K562 (cell line): ENCODE data around the gene TRPM4. TPM values are rescaled to one million over a fixed set of nuclear protein-coding genes. Genes with fewer than 3 reads are reported as not detected.

Experiments
- ATAC-seq: fragments of 200-7000 bp; cut with Tn5 transposase; 3 replicates; pipeline ENCODE4 v1.9.1; 2020; ENCODE audit warnings: moderate library complexity
- BruUV-seq: library from RNA; stranded (reverse); fragments of 400-500 nt; replicated peaks from 2 replicates; lab custom pipeline; 2021; lab: Mats Ljungman, UMichigan
- CTCF ChIA-PET: fragments of 300-600 bp; formaldehyde crosslinking; extraction: SDS; loops from one replicate; lab custom pipeline; 2021; ENCODE audit warnings: low intra/inter-chr PET ratio; lab: Yijun Ruan, JAX
- POLR2A ChIA-PET: fragments of 300-600, 350-650 bp; sonication (Branson Sonifier 250); formaldehyde crosslinking; extraction: SDS; loops from one replicate; lab custom pipeline; 2021; ENCODE audit warnings: antibody characterized with exemption, inconsistent platforms; lab: Yijun Ruan, JAX
- DNase-seq, 4 experiments: peaks; one replicate each; pipeline versions ENCODE4 v3.0.0 to v3.0.0-alpha.2; 2011 to 2018; ENCODE audit warnings: low spot score in 3 of 4, mixed read lengths in 3 of 4; ENCODE audit errors: extremely low read depth in 1 of 4
- FAIRE-seq: peaks from 2 replicates; lab custom pipeline; 2011; peaks lifted over from hg19 to GRCh38; lab: Jason Lieb, UNC
- H2AFZ ChIP-seq: 2 replicates; pipeline ENCODE4 v1.6.0; 2011; ENCODE audit warnings: low read depth, low read length, control low read depth, inconsistent platforms
- H3K27ac ChIP-seq: fragments of 200-600 bp; 3 replicates; pipeline ENCODE4 v1.8.0; 2011; ENCODE audit warnings: low read depth, mild to moderate bottlenecking, control low read depth, inconsistent platforms, low read length, moderate library complexity, mixed read lengths; ENCODE audit errors: extremely low read depth
- H3K27me3 ChIP-seq, 2 experiments: fragments of 300-600 bp in 1 of 2; 2 replicates in 1 of 2; 3 replicates in 1 of 2; pipeline versions ENCODE4 v1.6.0 to v1.8.0; 2011; ENCODE audit warnings: inconsistent platforms in 2 of 2, low read length in 2 of 2, mild to moderate bottlenecking in 1 of 2, mixed read lengths in 1 of 2, moderate library complexity in 1 of 2; ENCODE audit not compliant: control insufficient read depth in 2 of 2, insufficient read depth in 2 of 2
- H3K36me3 ChIP-seq: fragments of 300-600 bp; 3 replicates; pipeline ENCODE4 v1.8.0; 2011; ENCODE audit warnings: mild to moderate bottlenecking, low read length, inconsistent platforms; ENCODE audit not compliant: control insufficient read depth, insufficient read depth
- H3K4me1 ChIP-seq, 2 experiments: fragments of 200-600 bp in 1 of 2; replicated peaks in 1 of 2; 2 replicates in 1 of 2; 3 replicates in 1 of 2; pipeline versions ENCODE4 v1.5.1 to v1.8.0; 2011; ENCODE audit warnings: inconsistent platforms in 2 of 2, low read length in 2 of 2, mild to moderate bottlenecking in 1 of 2, mixed read lengths in 1 of 2, moderate library complexity in 1 of 2; ENCODE audit not compliant: control insufficient read depth in 2 of 2, insufficient read depth in 2 of 2
- H3K4me2 ChIP-seq: 2 replicates; pipeline ENCODE4 v1.6.1; 2011; ENCODE audit warnings: low read length, control low read depth, inconsistent platforms, mixed read lengths; ENCODE audit not compliant: insufficient read depth
- H3K4me3 ChIP-seq: fragments of 200-600 bp; sonication (generic), shearing (Covaris generic); 2 replicates; pipeline ENCODE4 v1.5.1; 2016; ENCODE audit warnings: control low read depth, inconsistent platforms
- H3K79me2 ChIP-seq: fragments of 200-600 bp; 3 replicates; pipeline ENCODE4 v1.8.0; 2011; ENCODE audit warnings: low read length, inconsistent platforms; ENCODE audit not compliant: control insufficient read depth, insufficient read depth
- H3K9ac ChIP-seq, 2 experiments: 2 replicates each; pipeline versions ENCODE4 v1.6.0 to v1.6.1; 2011; ENCODE audit warnings: low read depth in 2 of 2, low read length in 2 of 2, control low read depth in 1 of 2, inconsistent platforms in 1 of 2, mild to moderate bottlenecking in 1 of 2, mixed read lengths in 1 of 2; ENCODE audit not compliant: insufficient read depth in 1 of 2
- H3K9me1 ChIP-seq: one replicate; pipeline ENCODE4 v1.6.0; 2011; ENCODE audit warnings: inconsistent platforms, mild to moderate bottlenecking, low read length, moderate library complexity; ENCODE audit not compliant: control insufficient read depth, insufficient read depth
- H3K9me3 ChIP-seq: replicated peaks from 2 replicates; pipeline ENCODE4 v1.5.1; 2011; ENCODE audit warnings: low read depth, low read length, inconsistent platforms; ENCODE audit not compliant: control insufficient read depth, insufficient read depth
- H4K20me1 ChIP-seq: replicated peaks from 2 replicates; pipeline ENCODE4 v1.6.1; 2011; ENCODE audit warnings: low read length, inconsistent platforms, mixed read lengths; ENCODE audit not compliant: control insufficient read depth, insufficient read depth
- BACH1 ChIP-seq: fragments of 200-800 bp; sonication (Bioruptor generic); IDR thresholded peaks from 2 replicates; pipeline ENCODE4 v1.6.1; 2016; ENCODE audit warnings: missing genetic modification characterization, missing compliant biosample characterization
- HDAC1 ChIP-seq, 2 experiments: fragments of 450-650 bp; IDR thresholded peaks; 2 replicates each; pipeline ENCODE4 v1.6.1; 2016 to 2017; ENCODE audit warnings: inconsistent platforms in 1 of 2, mild to moderate bottlenecking in 1 of 2, moderate library complexity in 1 of 2
- LARP7 ChIP-seq: fragments of 450-650 bp; IDR thresholded peaks from 2 replicates; pipeline ENCODE4 v1.6.1; 2016
- PKNOX1 ChIP-seq: fragments of 450-650 bp; IDR thresholded peaks from 2 replicates; pipeline ENCODE4 v1.6.1; 2016
- RBM25 ChIP-seq: fragments of 200-400 bp; formaldehyde crosslinking; IDR thresholded peaks from 2 replicates; pipeline ENCODE4 v1.6.1; 2018; ENCODE audit warnings: low read length, low read depth, moderate library complexity; ENCODE audit not compliant: severe bottlenecking
- SRSF9 ChIP-seq: fragments of 200-400 bp; formaldehyde crosslinking; IDR thresholded peaks from 2 replicates; pipeline ENCODE4 v1.6.1; 2017; ENCODE audit warnings: low read depth, low read length, borderline replicate concordance
- SUPT5H ChIP-seq: fragments of 450-650 bp; IDR thresholded peaks from 2 replicates; pipeline ENCODE4 v1.6.1; 2016
- ZNF263 ChIP-seq: sonication (generic); formaldehyde crosslinking; IDR thresholded peaks from 2 replicates; pipeline ENCODE4 v1.8.0; 2022; ENCODE audit warnings: mild to moderate bottlenecking, missing genetic modification reagents, borderline replicate concordance
- WGBS: fragments of 100-300 bp; shearing (Covaris generic); methylation state at CpG from one replicate; pipeline ENCODE4 v1.1.6; 2016; ENCODE audit warnings: low coverage, mixed read lengths; ENCODE audit not compliant: insufficient coverage; ENCODE audit errors: missing lambda C conversion rate; 5-methylcytosine and 5-hydroxymethylcytosine counted together
- in situ Hi-C: fragments of 300-500 bp; cut with MboI; formaldehyde crosslinking; loops from 4 replicates; pipeline ENCODE4 v1.15.0; 2018; ENCODE audit warnings: inconsistent platforms, mixed read lengths
- intact Hi-C: fragments of 100-400 bp; cut with micrococcal nuclease; formaldehyde crosslinking; loops from 2 replicates; pipeline ENCODE4 v1.14.2; 2022
- polyA plus RNA-seq, 8 experiments: library from polyadenylated mRNA; depleted of rRNA in 4 of 8; stranded (reverse) in 5 of 8; unstranded in 3 of 8; fragments of >200 nt; fragmentation: Nextera tagmentation in 2 of 8; fragmentation: Illumina TruSeq in 1 of 8; extraction: Ambion mirVana in 2 of 8; extraction: Trizol in 1 of 8; gene quantifications; 2 replicates each; pipeline versions ENCODE4 v1.2.1 to v1.2.3, GENCODE V29; 2011 to 2014; ENCODE audit warnings: inconsistent platforms in 1 of 8, missing spikeins in 1 of 8
- total RNA-seq, 7 experiments: library from RNA; depleted of rRNA in 6 of 7; stranded (reverse); fragments of >200 nt in 6 of 7; fragmentation: Illumina TruSeq in 2 of 7; extraction: Trizol in 2 of 7; gene quantifications; 2 replicates each; pipeline versions ENCODE4 v1.2.1 to v1.2.3, GENCODE V29; 2011 to 2021; ENCODE audit warnings: low replicate concordance in 1 of 7

TRPM4 gene
- total and polyA plus RNA-seq, 9 of the 15 experiments (the other 6 are each of a cell fraction or from before 2014, with no cell fraction given), result 6.5 to 45.4 (median 15.2) TPM

- ATAC-seq (no peak), FAIRE-seq (no peak)
- peaks cover 30% of the 10 kb centered on the region for H3K36me3 ChIP-seq
- POLR2A ChIA-PET, result interaction anchor here (0.6 to 1.3 kb wide), 6 partner anchors 13 to 799 kb away, joined by 3 to 4 read pairs (median 3); no protein-coding TSS in a partner anchor
- H3K27ac ChIP-seq, result no peak overlapping the region
- no peak overlapping the region for H2AFZ ChIP-seq
- no peak overlapping the region for H3K4me3 ChIP-seq
- H3K4me1 ChIP-seq, result peaks cover 0 to 4% of the 10 kb centered on the region in 2 experiments; a peak in 1 of 5 replicates
- H3K27me3 ChIP-seq, result no peaks in the 10 kb centered on the region
- no TSS peak for BruUV-seq
- no peaks in the 10 kb centered on the region for H3K79me2 ChIP-seq
- no peak overlapping the region for H3K9ac ChIP-seq
- peaks cover 8% of the 10 kb centered on the region; the same call in 1 of the 2 replicates for H3K9me3 ChIP-seq
- H3K9me1 ChIP-seq, result no peaks in the 10 kb centered on the region
- 0 out of 4 replicates have a peak, but pooled peaks of 1 of the 2 experiments have one; percentile 21 for TF ChIP-seq HDAC1 (IDR thresholded peaks at IDR 0.05)
- no peak for TF ChIP-seq BACH1 (tag)
- no peak for TF ChIP-seq SRSF9
- 0 out of 2 replicates have a peak, but pooled peaks have one; percentile 14 for TF ChIP-seq LARP7
- TF ChIP-seq SUPT5H, result 0 out of 2 replicates have a peak, but pooled peaks have one; percentile 22
- TF ChIP-seq PKNOX1, result peak; percentile 25; the same call in 1 of the 2 replicates
- peak; percentile 85 for TF ChIP-seq ZNF263 (CRISPR knock-in tag)
- TF ChIP-seq RBM25, result no peak
- TF ChIP-seq, all 486 proteins: peak for 5
- intact Hi-C loops, result no loop called here
- WGBS, result 46% methylated on average over 5 of the region's 6 CpGs
- CTCF ChIA-PET, result no interaction called here
- DNase-seq, result no peak
- in situ Hi-C loops, result loop anchor here (5.0 kb wide), 1 partner anchor 97 kb away; no protein-coding TSS in a partner anchor
- Histone ChIP-seq H3K4me2 (no peak overlapping the region), H4K20me1 (no peaks in the 10 kb centered on the region)
These were observed 36.3 kb downstream of the TRPM4 start for GRCh38 chr19:49193822-49194394.
